Stimulated activated CD4-positive, alpha-beta T cell treated with anti-CD3 and anti-CD28 coated beads, Interleukin-4, amount 100 ng/mL, for 24 hours (primary cell): ENCODE results near the gene TM9SF1.

Experiments
- DNase-seq: peaks from one replicate; pipeline ENCODE4 v3.0.0-alpha.2; 2020

The TM9SF1 gene, protein sequence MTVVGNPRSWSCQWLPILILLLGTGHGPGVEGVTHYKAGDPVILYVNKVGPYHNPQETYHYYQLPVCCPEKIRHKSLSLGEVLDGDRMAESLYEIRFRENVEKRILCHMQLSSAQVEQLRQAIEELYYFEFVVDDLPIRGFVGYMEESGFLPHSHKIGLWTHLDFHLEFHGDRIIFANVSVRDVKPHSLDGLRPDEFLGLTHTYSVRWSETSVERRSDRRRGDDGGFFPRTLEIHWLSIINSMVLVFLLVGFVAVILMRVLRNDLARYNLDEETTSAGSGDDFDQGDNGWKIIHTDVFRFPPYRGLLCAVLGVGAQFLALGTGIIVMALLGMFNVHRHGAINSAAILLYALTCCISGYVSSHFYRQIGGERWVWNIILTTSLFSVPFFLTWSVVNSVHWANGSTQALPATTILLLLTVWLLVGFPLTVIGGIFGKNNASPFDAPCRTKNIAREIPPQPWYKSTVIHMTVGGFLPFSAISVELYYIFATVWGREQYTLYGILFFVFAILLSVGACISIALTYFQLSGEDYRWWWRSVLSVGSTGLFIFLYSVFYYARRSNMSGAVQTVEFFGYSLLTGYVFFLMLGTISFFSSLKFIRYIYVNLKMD

GRCh38 chr14:24195186-24196070 lies at the start of gene TM9SF1:
Gene TM9SF1, minus strand, starts transcription at chr14:24195441. Its CDS starts 422 bp downstream, at chr14:24195019.
- peak; percentile 88 for DNase-seq

GRCh38 chr14:24243336-24243836 lies 48.1 kb upstream of the TM9SF1 start:
- DNase-seq = no peak

DNA sequence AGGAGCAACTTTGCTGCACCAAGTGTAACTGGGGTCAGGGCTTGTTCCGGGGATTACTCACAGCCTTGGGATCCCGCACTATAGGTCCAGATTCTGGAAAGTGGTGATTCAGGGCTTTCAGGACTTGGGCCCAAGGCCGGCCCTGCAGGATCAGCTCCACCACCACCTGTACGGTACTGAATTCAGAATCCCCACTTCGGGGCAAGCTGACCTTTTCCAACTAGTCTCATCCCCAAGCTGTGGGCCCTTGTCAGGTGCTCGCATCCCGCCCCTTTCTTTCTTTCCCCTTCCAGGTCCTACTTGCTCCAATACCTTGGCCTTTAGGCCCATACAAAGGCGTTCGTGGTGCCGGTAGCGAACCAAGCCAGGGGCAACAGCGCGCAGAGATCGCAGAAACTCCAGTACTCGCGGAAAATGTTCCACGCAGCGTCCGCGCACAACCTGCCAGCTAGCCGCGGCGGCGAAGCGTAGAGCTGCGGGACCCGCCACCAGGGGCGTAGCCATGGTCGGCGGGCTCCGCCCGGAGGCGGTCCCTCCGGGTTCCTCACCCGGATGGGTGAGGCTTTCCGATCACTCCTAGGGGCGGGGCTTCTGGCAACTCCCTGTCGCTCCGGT lies 46.7 kb upstream of the TM9SF1 start:
- DNase-seq = peak; percentile 94

DNA sequence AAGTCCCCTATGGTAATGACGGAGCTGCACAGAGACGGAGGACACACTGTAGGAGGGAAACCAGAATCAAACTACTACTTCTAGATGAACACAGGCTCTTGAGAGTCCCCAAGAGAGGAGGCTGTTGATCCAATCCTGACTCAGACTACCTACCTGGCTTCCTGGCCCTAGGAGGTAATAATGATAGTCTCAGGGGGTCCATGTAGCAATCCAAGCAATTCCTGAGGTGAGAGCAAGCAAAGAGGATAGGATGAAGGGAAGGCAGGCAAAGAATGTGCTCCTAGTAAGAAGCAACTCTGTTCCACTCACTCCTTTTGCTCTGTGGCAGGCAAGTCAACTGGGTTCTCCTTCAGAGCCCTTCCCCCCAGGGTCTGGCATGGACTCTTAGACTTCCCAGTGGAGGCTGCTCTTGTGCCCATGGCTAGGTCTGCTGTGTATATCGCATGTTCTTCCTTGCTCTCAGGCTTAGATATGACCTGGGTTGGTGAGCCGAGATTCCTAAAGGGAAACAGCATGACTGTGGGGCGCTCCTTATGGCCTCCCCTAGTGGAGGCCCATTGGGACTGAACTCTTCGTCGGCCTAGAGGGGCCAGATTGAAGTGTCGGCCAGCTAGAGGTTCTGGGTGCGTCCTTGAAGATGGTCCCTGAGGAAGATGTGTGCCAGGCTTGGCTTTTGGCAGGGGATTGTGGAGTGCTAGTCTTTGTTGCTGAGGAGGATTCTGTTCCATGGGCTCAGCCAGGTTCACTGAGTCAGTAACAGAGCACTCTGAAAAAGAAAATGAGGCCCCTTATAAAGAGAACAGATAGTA lies 45.1 kb upstream of the TM9SF1 start:
- no peak for DNase-seq

GRCh38 chr14:24238527-24239037 lies 43.3 kb upstream of the TM9SF1 start:
- no peak for DNase-seq

DNA sequence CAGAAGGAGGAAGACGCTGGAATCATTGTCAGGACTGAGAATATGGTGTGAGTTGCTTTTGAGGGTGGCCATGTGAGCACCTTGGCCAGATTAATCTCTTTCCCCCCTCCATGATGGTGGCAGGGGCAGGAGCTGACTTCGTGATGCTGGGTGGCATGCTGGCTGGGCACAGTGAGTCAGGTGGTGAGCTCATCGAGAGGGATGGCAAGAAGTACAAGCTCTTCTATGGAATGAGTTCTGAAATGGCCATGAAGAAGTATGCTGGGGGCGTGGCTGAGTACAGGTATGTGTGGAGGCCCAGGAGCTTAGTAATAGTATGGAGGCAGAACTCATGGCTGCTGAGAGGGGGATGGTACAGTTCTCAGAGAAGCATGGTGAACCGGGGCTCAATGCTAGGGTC lies 42.9 kb upstream of the TM9SF1 start:
- DNase-seq = no peak

DNA sequence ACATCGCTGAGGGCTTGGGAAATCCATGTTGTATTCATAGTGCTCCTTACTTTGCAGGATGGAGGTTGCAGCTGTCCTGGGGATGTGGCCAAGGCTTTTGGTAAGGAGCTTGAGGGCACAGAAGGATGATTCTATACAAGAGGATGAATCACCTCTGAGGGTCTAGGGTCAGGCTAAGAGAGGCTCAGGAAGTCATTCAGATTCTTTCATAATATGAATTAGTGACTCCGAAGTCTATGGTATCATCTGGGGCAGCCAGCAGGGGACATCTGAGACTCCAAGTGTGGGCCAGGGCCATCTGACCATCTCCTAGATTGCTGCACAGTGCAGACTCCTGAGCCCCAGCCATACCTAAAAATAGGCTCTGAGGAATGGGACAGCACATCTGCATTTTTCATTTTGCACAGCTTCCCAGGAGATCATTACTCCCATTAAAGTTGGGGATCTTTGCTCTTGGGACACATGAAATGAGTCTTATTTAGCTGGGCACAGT lies 42.3 kb upstream of the TM9SF1 start:
- no peak for DNase-seq

DNA sequence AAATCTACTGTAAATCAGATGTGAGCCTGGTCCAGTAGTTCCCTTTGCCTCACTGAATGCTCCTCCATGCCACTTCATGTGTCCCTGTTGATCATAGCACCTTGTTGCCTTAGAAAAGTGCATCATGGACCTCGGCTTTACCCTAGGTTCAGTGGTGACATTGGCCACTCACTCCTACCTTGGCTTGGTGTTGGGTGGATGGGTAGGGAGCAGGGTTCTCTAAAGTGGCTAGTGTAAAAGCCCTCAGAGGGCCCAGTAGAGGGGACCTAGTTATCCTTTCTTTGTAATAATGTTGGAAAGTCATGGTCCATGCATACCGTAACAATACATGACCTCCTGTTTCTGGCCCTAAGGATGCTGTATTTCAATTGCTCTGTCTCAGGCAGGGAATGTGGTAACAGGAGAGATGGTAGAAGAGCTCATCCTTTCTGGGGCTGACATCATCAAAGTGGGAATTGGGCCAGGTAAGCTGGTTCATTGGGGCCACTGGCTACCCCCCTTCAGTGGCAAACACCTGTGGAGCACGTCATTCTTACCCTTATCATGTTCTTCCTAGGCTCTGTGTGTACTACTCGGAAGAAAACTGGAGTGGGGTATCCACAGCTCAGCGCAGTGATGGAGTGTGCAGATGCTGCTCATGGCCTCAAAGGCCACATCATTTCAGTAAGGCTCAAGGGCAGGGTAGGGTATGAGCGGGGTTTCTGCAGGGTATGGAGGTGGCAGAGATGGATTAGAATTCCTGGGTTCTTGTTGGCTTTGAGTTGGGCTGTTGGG lies 41.6 kb upstream of the TM9SF1 start:
- no peak for DNase-seq

GRCh38 chr14:24235804-24236688 lies 40.8 kb upstream of the TM9SF1 start:
- DNase-seq = no peak

DNA sequence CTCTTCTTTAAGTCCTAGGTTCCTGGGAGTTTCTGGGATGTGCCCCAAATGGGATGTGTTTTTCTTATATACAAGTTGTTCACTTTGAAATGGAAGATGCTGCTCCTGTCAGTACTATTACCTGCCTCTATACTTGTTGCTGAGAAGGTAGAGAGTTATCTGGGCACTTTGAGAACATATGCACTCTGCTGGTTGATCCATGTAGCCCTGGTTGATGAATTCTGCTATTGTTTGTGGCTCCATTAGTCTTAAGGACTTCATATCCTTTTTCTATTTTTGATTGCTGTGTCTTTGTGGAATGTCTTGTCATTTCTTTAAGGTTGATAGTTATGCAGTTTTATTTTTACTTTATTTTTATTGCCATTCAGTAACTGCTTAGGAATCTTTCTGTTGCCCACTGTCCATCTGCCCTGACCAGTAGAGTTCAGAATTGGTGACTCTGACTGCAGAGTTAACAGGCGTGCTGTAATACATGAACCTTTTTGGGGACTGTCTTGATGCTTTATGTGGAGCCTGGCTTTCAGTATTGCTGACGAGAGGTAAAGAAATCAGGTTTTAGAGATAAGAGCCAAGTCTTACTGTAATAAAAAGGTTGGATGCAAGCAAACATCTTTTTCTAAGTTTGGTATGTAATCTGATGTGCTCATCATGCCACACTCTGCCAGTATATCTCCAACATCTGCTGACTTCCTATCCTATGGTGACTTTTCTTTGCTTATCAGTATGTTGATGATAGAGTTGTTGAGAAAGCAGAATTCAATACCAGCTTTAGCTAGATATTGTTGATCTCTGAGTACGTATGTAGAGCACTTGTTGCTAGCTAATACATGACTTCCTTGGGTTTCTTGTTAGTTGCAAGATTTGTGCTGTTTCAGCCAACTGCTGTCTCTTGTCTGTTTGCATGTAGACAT lies 39.1 kb upstream of the TM9SF1 start:
- DNase-seq = no peak

DNA sequence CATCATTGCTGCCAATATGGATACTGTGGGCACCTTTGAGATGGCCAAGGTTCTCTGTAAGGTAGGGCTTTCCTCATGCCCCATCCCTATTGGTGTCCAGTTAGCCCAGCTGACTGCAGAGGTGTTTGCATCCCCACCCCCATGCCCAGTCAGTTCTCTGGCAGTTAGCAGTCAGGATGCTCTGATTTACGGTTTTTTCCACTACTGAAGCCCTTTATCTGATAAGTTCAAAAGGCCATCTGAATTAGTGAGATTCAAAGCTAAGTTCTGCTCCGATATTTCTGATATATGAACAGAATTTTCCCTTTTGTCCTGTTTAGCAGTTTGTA lies 38.3 kb upstream of the TM9SF1 start:
- no peak for DNase-seq

- no peak for DNase-seq
Measured at GRCh38 chr14:24232645-24233537, 37.6 kb upstream of the TM9SF1 start, which contains the start of gene GMPR2. Gene GMPR2, plus strand, starts transcription at chr14:24232929. Its CDS starts 325 bp downstream, at chr14:24233254.

- peak; percentile 94 for DNase-seq
Measured at GRCh38 chr14:24232121-24232644, 36.9 kb upstream of the TM9SF1 start, which contains the start of gene NEDD8. Gene NEDD8, minus strand, starts transcription at chr14:24232367. Its CDS starts 100 bp downstream, at chr14:24232267.

- DNase-seq = no peak
Measured at GRCh38 chr14:24231263-24232120, 36.3 kb upstream of the TM9SF1 start.

- no peak for DNase-seq
Measured at GRCh38 chr14:24228902-24229301, 33.7 kb upstream of the TM9SF1 start.

DNA sequence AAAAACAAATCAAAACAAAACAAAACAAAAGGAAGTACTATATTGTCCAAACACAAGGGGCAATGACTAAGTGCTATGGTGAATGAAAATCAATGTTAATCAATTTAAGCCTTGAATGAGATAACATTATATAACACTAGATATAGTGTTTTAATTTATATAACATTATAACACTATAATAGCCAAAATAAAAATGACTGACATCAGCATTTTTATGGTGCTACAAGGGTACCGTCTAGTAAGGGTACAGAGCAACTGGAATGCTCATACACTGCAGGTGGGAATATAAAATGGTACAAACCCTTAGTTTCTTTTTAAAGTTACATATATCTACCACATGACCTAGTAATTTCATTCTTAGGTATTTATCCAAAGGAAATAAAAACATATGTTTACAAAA lies 31.2 kb upstream of the TM9SF1 start:
- DNase-seq = no peak
